ENCODE measurements around the gene KCNQ1.

DNA sequence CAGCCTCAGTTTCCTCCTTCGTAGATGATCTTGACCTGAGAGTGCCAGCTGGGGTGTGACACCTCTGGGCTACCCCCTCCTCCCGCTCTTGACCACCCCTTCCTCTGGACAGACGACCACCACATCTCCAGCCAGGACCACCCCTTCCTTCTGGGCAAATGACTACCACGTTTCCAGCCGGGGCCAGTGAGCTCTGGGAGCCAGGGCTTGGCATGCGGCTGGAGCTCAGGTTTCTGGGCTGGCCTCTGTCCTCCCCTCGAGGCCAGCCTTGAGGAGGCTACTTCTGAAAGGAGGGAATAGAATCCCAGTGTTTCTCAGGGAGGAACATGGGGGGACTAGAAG lies 134.1 kb downstream of the KCNQ1 start:
- TF ChIP-seq, protein P1, sequence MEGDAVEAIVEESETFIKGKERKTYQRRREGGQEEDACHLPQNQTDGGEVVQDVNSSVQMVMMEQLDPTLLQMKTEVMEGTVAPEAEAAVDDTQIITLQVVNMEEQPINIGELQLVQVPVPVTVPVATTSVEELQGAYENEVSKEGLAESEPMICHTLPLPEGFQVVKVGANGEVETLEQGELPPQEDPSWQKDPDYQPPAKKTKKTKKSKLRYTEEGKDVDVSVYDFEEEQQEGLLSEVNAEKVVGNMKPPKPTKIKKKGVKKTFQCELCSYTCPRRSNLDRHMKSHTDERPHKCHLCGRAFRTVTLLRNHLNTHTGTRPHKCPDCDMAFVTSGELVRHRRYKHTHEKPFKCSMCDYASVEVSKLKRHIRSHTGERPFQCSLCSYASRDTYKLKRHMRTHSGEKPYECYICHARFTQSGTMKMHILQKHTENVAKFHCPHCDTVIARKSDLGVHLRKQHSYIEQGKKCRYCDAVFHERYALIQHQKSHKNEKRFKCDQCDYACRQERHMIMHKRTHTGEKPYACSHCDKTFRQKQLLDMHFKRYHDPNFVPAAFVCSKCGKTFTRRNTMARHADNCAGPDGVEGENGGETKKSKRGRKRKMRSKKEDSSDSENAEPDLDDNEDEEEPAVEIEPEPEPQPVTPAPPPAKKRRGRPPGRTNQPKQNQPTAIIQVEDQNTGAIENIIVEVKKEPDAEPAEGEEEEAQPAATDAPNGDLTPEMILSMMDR (IDR thresholded peaks at IDR 0.05): no peak
- no peak for TF ChIP-seq EZH2 (IDR thresholded peaks at IDR 0.05; ENCODE audit: borderline replicate concordance, insufficient read depth, low read depth, low read length, poor library complexity, severe bottlenecking)

Measured in B cell (primary cell).